MG63 (cell line): ENCODE results near the gene SLC12A4. TPM values are rescaled to one million over a fixed set of nuclear protein-coding genes. Genes with fewer than 3 reads are reported as not detected.

ENCODE experiments used
- DNase-seq: peaks from one replicate; pipeline ENCODE4 v3.0.0-alpha.2; 2020
- H3K27me3 ChIP-seq: fragments of 250-450 bp; sonication (Bioruptor Pico); 2 replicates; pipeline ENCODE4 v1.5.1; 2020; ENCODE audit warnings: mild to moderate bottlenecking, moderate library complexity
- H3K36me3 ChIP-seq: fragments of 250-450 bp; sonication (Bioruptor Pico); 2 replicates; pipeline ENCODE4 v1.5.1; 2020; ENCODE audit warnings: mild to moderate bottlenecking, moderate library complexity
- H3K4me3 ChIP-seq: fragments of 250-450 bp; sonication (Bioruptor Pico); 2 replicates; pipeline ENCODE4 v1.5.1; 2020; ENCODE audit warnings: mild to moderate bottlenecking, moderate library complexity
- H3K9me3 ChIP-seq: fragments of 250-450 bp; sonication (Bioruptor Pico); 2 replicates; pipeline ENCODE4 v1.5.1; 2020; ENCODE audit warnings: mild to moderate bottlenecking, moderate library complexity
- total RNA-seq: library from RNA; depleted of rRNA; stranded (reverse); fragments of >200 nt; shearing (Covaris generic); gene quantifications from 2 replicates; pipeline ENCODE4 v1.2.3, GENCODE V29; 2014; ENCODE audit warnings: low replicate concordance

SLC12A4 gene
- total RNA-seq, 1 experiment from 2014 or later = 11.9 TPM

GRCh38 chr16:67967958-67968399 is 458 bp downstream of the SLC12A4 start:
- Histone ChIP-seq H3K9me3 (no peaks in the 10 kb centered on the region), H3K36me3 (no peaks in the 10 kb centered on the region; the same call in 1 of the 2 replicates), H3K27me3 (no peaks in the 10 kb centered on the region), H3K4me3 (peak overlapping the region; percentile 64)
- DNase-seq = no peak

- Histone ChIP-seq H3K4me3 (peak overlapping the region; percentile 64), H3K27me3 (no peaks in the 10 kb centered on the region), H3K36me3 (peaks cover 2% of the 10 kb centered on the region), H3K9me3 (no peaks in the 10 kb centered on the region)
- no peak for DNase-seq
Measured at GRCh38 chr16:67967183-67967957, 1.1 kb downstream of the SLC12A4 start.

DNA sequence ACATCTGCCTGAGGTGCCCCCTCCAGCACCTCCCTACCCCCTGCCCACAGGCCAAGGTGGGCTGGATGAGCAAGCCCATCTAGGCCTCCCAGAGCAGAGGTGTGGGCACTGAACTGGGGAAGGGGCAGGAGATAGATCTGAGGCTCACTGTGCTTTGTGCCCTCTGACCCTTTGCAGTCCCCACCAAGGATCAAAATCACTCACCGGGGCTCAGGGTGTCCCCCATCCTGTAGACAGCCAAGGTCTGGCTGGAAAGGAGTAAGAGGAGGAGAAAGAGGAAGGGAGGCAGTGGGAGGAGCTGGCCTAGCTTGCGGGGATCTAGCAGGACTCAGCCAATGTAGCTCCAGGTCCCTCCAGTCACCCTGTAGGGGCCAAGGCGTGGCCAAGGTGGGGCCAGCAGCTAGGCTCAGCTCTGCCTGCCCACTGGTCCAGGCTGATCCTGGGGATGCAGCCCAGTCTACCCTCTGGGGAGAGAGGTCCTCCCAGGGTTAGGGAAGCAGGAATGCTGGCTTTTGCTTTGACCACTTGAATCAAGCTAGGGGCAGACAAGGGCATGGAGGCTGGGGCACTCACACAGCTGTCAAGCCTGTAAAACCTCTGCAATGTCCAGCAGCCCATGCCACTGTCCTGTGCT is 1.8 kb downstream of the SLC12A4 start:
- Histone ChIP-seq H3K9me3 (no peaks in the 10 kb centered on the region), H3K36me3 (peaks cover 2% of the 10 kb centered on the region), H3K4me3 (peak overlapping the region; percentile 64), H3K27me3 (no peaks in the 10 kb centered on the region)
- DNase-seq = no peak

GRCh38 chr16:67965668-67966548 is 2.5 kb downstream of the SLC12A4 start:
- DNase-seq = no peak
- peaks cover 2% of the 10 kb centered on the region for H3K36me3 ChIP-seq
- no peak overlapping the region for H3K4me3 ChIP-seq
- H3K27me3 ChIP-seq = no peaks in the 10 kb centered on the region
- no peaks in the 10 kb centered on the region for H3K9me3 ChIP-seq

- no peaks in the 10 kb centered on the region for H3K9me3 ChIP-seq
- no peak for DNase-seq
- peaks cover 2% of the 10 kb centered on the region for H3K36me3 ChIP-seq
- no peak overlapping the region for H3K4me3 ChIP-seq
- no peaks in the 10 kb centered on the region for H3K27me3 ChIP-seq
Measured at GRCh38 chr16:67964477-67965131, 3.8 kb downstream of the SLC12A4 start.

GRCh38 chr16:67963662-67964321 is 4.6 kb downstream of the SLC12A4 start:
- DNase-seq = no peak
- Histone ChIP-seq H3K9me3 (no peaks in the 10 kb centered on the region), H3K4me3 (no peak overlapping the region), H3K36me3 (peaks cover 2% of the 10 kb centered on the region), H3K27me3 (no peaks in the 10 kb centered on the region)

DNA sequence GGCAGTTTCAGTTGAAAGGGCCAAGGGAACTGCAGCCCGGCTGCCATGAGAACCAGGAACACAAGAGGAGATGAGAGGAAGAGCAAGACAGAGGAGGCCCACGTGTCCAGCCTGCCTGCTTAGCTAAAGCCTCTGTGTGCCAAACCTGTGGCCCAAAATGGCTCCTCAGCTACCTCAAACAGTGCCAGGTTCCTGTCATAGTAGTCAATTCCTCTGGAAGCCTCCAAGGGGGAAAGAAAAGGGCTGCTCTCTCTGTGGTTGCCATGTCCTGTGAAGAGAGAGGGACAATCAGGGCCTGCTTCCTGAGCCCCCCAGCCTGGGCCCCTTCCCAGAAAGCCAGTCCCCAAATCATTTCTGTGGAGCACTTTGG is 5.2 kb downstream of the SLC12A4 start:
- peaks cover 2% of the 10 kb centered on the region for H3K36me3 ChIP-seq
- H3K4me3 ChIP-seq = no peak overlapping the region
- DNase-seq = no peak
- H3K9me3 ChIP-seq = no peaks in the 10 kb centered on the region
- H3K27me3 ChIP-seq = no peaks in the 10 kb centered on the region

DNA sequence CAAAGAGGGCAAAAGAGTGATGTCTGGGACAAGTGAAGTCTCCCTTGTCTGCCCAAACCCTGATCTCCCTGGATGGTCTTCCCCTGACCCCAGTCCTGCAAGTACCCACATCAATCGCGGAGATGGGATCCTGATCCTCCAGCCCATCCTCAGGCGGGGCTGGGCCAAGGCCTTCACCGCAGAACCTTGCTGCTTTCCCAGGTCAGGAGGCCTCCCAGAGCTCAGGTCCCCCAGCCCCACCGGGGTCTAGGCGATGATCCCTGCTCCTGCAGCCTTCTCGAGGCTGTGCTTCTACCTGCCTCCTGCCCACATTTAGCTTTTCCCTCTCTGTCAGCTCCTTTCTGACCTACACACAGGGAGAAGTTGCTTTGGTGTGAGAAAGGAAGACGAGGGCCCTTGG is 6.3 kb downstream of the SLC12A4 start:
- no peaks in the 10 kb centered on the region for H3K9me3 ChIP-seq
- no peaks in the 10 kb centered on the region for H3K27me3 ChIP-seq
- H3K36me3 ChIP-seq = peaks cover 2% of the 10 kb centered on the region
- H3K4me3 ChIP-seq = no peak overlapping the region
- no peak for DNase-seq

GRCh38 chr16:67961551-67961957 is 6.9 kb downstream of the SLC12A4 start:
- Histone ChIP-seq H3K4me3 (no peak overlapping the region), H3K9me3 (no peaks in the 10 kb centered on the region), H3K27me3 (no peaks in the 10 kb centered on the region), H3K36me3 (peaks cover 2% of the 10 kb centered on the region)
- DNase-seq = no peak

DNA sequence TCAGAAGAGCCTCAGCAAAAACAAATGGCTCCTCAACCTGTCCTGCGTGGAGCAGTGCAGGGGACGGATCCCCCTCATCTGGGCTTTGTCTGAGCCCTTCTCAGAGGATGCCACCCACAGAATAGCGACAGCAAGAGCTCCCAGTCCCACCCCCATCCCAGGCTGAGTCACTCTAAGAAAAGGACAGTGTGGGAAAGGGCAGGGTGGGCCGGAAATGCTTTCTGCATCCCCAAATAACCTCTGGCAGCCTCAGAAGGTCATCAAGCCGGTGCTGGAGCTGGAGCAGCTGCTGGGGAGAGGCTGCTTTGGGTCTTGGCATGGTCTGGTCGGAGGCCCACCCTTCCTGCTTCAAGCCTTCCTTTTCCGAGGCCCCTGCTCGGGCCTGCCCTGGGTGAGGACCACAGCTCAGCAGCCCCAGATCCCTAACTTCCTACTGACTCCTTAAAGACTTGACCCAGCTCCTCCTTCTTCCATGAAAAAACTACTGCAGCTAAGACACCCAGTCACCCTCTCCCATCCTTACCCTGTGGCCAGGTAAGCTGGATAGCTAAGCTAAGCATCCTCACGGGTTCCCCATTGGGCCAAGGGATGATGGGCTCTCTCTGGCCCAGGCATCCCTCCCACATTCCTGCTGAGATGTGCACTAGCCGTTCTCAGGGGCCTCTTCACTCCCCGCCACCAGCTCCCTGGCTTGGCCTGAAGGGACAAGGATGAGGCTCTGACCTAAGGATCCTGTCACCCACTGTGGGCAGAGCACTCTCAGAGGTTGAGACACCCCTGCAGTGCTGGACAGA is 8.7 kb downstream of the SLC12A4 start:
- DNase-seq = no peak
- Histone ChIP-seq H3K36me3 (peaks cover 2% of the 10 kb centered on the region), H3K9me3 (no peaks in the 10 kb centered on the region), H3K27me3 (no peaks in the 10 kb centered on the region), H3K4me3 (no peak overlapping the region)

DNA sequence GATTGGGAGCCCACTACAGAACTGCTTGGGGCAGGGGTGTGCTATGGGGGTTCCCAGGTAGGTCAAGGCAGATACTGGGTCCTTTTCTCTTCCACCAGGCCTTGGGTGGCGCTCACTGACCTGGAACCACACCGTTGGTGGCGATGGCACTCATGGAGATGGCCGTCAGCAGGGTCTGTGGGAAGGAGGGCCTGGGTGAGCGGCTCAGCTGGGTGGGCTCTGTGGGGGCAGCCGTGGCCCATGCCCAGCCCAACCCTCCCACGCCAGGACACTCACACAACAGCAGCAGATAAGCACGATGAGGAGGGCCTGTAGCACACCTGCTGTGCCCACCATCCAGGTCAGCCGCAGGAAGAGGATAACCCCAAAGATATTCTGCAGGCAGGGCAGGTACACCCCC is 10.8 kb downstream of the SLC12A4 start:
- H3K4me3 ChIP-seq = no peak overlapping the region

GRCh38 chr16:67954421-67955196 is 13.8 kb downstream of the SLC12A4 start:
- Histone ChIP-seq H3K4me3 (no peak overlapping the region), H3K9me3 (no peaks in the 10 kb centered on the region), H3K36me3 (no peaks in the 10 kb centered on the region; the same call in none of the 2 replicates), H3K27me3 (no peaks in the 10 kb centered on the region)
- DNase-seq = no peak

More for the DNA sequence above, 10.8 kb downstream of the SLC12A4 start:
- DNase-seq = no peak
- Histone ChIP-seq H3K36me3 (no peaks in the 10 kb centered on the region; the same call in none of the 2 replicates), H3K27me3 (no peaks in the 10 kb centered on the region), H3K9me3 (no peaks in the 10 kb centered on the region)

DNA sequence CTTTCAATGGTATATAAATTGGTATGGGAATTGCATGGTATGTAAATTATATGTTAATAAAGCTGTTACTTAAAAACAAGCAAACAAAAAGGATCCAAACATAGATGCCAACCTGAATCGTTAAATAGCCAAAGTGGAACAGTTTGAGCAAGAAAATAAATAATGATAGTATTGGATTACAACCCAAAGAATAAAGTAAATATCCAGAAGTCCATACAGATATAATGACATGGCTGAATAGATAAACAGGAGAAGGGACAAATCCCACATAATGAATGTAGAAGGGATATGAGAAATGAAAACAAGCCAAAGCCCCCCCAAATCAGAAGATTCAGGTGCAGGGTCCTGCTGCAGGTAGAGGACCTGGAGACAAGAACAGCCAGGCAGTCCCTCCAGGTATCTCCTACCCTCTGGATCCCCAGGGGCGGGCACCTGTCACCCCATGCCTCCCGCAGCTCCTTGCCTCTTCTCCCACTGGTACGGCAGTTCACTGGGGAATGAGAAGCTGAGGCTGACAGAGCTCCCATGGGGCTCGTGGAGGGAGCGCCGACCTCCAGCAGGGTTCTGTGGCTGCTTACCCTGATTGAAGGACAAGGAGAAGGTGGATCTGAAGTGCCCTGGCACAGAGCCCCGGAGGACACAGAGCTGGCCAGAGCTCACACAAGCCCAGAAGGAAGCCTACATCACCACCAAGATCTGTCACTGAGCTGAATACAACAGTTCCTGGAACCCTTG is 14.6 kb downstream of the SLC12A4 start:
- Histone ChIP-seq H3K4me3 (no peak overlapping the region), H3K27me3 (no peaks in the 10 kb centered on the region), H3K9me3 (no peaks in the 10 kb centered on the region), H3K36me3 (no peaks in the 10 kb centered on the region; the same call in none of the 2 replicates)
- DNase-seq = no peak

- H3K4me3 ChIP-seq = no peak overlapping the region
- H3K36me3 ChIP-seq = no peaks in the 10 kb centered on the region; the same call in none of the 2 replicates
- no peak for DNase-seq
- no peaks in the 10 kb centered on the region for H3K27me3 ChIP-seq
- H3K9me3 ChIP-seq = no peaks in the 10 kb centered on the region
Measured at GRCh38 chr16:67951485-67951884, 17.0 kb downstream of the SLC12A4 start.
